ENCODE measurements around the gene NDOR1.
"Not testable (repeated sequence)": the region's sequence is repeated elsewhere in the genome, so short reads cannot be mapped to it uniquely, and the experiment has no call there.

DNA sequence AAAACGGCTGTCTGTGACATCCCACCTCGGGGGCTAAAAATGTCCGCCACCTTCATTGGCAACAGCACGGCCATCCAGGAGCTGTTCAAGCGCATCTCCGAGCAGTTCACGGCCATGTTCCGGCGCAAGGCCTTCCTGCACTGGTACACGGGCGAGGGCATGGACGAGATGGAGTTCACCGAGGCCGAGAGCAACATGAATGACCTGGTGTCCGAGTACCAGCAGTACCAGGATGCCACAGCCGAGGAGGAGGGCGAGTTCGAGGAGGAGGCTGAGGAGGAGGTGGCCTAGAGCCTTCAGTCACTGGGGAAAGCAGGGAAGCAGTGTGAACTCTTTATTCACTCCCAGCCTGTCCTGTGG, 37.7 kb downstream of the NDOR1 start:
- not testable (repeated sequence) for TF ChIP-seq TCF12 (IDR thresholded peaks at IDR 0.05; ENCODE audit: low read depth, low read length); RBBP5 (IDR thresholded peaks at IDR 0.05; ENCODE audit: borderline replicate concordance, low read depth, low read length); SP2 (IDR thresholded peaks at IDR 0.05; ENCODE audit: low read length); BRCA1 (IDR thresholded peaks at IDR 0.05; ENCODE audit: low read depth, low read length); CREB1 (IDR thresholded peaks at IDR 0.05); POLR2A (IDR thresholded peaks at IDR 0.05; ENCODE audit: control extremely low read depth in 1 of 2, low read depth in 2 of 2, low read length in 2 of 2); SAP30 (IDR thresholded peaks at IDR 0.05; ENCODE audit: insufficient read depth, insufficient replicate concordance, low read length)
- TF ChIP-seq, protein P1, sequence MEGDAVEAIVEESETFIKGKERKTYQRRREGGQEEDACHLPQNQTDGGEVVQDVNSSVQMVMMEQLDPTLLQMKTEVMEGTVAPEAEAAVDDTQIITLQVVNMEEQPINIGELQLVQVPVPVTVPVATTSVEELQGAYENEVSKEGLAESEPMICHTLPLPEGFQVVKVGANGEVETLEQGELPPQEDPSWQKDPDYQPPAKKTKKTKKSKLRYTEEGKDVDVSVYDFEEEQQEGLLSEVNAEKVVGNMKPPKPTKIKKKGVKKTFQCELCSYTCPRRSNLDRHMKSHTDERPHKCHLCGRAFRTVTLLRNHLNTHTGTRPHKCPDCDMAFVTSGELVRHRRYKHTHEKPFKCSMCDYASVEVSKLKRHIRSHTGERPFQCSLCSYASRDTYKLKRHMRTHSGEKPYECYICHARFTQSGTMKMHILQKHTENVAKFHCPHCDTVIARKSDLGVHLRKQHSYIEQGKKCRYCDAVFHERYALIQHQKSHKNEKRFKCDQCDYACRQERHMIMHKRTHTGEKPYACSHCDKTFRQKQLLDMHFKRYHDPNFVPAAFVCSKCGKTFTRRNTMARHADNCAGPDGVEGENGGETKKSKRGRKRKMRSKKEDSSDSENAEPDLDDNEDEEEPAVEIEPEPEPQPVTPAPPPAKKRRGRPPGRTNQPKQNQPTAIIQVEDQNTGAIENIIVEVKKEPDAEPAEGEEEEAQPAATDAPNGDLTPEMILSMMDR (IDR thresholded peaks at IDR 0.05; ENCODE audit: control extremely low read depth in 1 of 3, insufficient read depth in 1 of 3, low read depth in 1 of 3, low read length in 3 of 3), result not testable (repeated sequence)
- TF ChIP-seq, protein P2, sequence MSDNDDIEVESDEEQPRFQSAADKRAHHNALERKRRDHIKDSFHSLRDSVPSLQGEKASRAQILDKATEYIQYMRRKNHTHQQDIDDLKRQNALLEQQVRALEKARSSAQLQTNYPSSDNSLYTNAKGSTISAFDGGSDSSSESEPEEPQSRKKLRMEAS (IDR thresholded peaks at IDR 0.05), result not testable (repeated sequence)

Data from H1 (cell line).